H1 (cell line): ENCODE measurements around the gene DNAJC19.

ENCODE experiments used
- CBX8 ChIP-seq: fragments of 300-800, 300-1000 bp; sonication (generic); IDR thresholded peaks from 2 replicates; pipeline ENCODE4 v1.7.1; 2016; ENCODE audit warnings: low read depth, low read length, borderline replicate concordance
- CEBPB ChIP-seq: IDR thresholded peaks from 2 replicates; pipeline ENCODE4 v1.6.1; 2012; ENCODE audit warnings: low read depth, low read length
- CHD1 ChIP-seq: IDR thresholded peaks from 2 replicates; pipeline ENCODE4 v1.6.1; 2012; ENCODE audit warnings: low read depth, low read length, improper control_type of control experiment
- CREB1 ChIP-seq: IDR thresholded peaks from 2 replicates; pipeline ENCODE4 v1.6.1; 2012; ENCODE audit warnings: inconsistent platforms
- EGR1 ChIP-seq: IDR thresholded peaks from 2 replicates; pipeline ENCODE4 v1.6.1; 2011; ENCODE audit warnings: low read depth, low read length, borderline replicate concordance
- PHF8 ChIP-seq: fragments of 200-600 bp; sonication (generic); conservative IDR thresholded peaks from 2 replicates; pipeline ENCODE4 v1.7.1; 2012; ENCODE audit warnings: low read depth, mild to moderate bottlenecking, inconsistent platforms, low read length, moderate library complexity
- SUZ12 ChIP-seq: fragments of 200-600 bp; sonication (generic); IDR thresholded peaks from 2 replicates; pipeline ENCODE4 v1.6.1; 2012; ENCODE audit warnings: mild to moderate bottlenecking, inconsistent platforms, low read length, moderate library complexity, mixed read lengths
- TCF12 ChIP-seq: IDR thresholded peaks from 2 replicates; pipeline ENCODE4 v1.6.1; 2011; ENCODE audit warnings: low read depth, mild to moderate bottlenecking, low read length
- TF ChIP-seq, protein P1 (sequence below): IDR thresholded peaks from 2 replicates; pipeline ENCODE4 v1.6.1; 2011; ENCODE audit warnings: low read length, improper control_type of control experiment
- TF ChIP-seq, protein P2 (sequence below), 3 experiments: IDR thresholded peaks; 1 replicate in 2 of 3; 2 replicates in 1 of 3; pipeline versions ENCODE4 v1.5.1 to v1.6.1; 2011; ENCODE audit warnings: low read length in 3 of 3, mild to moderate bottlenecking in 3 of 3, inconsistent platforms in 2 of 3, low read depth in 1 of 3, moderate library complexity in 1 of 3; ENCODE audit not compliant: insufficient read depth in 1 of 3; ENCODE audit errors: control extremely low read depth in 1 of 3

DNA sequence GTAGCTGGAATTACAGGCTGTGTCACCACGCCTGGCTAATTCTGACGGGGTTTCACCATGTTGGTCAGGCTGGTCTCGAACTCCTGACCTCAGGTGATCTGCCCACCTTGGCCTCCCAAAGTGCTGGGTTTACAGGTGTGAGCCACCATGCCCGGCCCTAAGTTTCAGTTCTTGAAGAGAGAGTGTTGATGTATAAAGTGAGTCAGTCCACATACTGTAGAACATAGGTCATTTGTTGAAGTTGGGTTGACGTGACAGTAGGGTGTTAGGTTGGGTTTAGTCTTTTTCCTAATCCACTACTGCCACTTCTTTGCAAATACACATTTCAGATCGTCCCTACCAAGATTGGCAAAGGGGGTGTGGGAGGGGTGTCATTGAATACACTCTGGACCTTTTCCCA lies 15.2 kb downstream of the DNAJC19 start:
- no peak for TF ChIP-seq CEBPB
- no peak for TF ChIP-seq PHF8
- TF ChIP-seq, protein P1, sequence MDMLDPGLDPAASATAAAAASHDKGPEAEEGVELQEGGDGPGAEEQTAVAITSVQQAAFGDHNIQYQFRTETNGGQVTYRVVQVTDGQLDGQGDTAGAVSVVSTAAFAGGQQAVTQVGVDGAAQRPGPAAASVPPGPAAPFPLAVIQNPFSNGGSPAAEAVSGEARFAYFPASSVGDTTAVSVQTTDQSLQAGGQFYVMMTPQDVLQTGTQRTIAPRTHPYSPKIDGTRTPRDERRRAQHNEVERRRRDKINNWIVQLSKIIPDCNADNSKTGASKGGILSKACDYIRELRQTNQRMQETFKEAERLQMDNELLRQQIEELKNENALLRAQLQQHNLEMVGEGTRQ: no peak
- TF ChIP-seq, protein P2, sequence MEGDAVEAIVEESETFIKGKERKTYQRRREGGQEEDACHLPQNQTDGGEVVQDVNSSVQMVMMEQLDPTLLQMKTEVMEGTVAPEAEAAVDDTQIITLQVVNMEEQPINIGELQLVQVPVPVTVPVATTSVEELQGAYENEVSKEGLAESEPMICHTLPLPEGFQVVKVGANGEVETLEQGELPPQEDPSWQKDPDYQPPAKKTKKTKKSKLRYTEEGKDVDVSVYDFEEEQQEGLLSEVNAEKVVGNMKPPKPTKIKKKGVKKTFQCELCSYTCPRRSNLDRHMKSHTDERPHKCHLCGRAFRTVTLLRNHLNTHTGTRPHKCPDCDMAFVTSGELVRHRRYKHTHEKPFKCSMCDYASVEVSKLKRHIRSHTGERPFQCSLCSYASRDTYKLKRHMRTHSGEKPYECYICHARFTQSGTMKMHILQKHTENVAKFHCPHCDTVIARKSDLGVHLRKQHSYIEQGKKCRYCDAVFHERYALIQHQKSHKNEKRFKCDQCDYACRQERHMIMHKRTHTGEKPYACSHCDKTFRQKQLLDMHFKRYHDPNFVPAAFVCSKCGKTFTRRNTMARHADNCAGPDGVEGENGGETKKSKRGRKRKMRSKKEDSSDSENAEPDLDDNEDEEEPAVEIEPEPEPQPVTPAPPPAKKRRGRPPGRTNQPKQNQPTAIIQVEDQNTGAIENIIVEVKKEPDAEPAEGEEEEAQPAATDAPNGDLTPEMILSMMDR (IDR thresholded peaks at IDR 0.05; ENCODE audit: control extremely low read depth in 1 of 3, insufficient read depth in 1 of 3, low read depth in 1 of 3, low read length in 3 of 3): no peak
- no peak for TF ChIP-seq CBX8
- TF ChIP-seq SUZ12: no peak
- no peak for TF ChIP-seq EGR1
- TF ChIP-seq CREB1: no peak
- no peak for TF ChIP-seq CHD1
- no peak for TF ChIP-seq TCF12
